H9 (cell line): ENCODE measurements around the gene CSF2. TPM values are rescaled to one million over a fixed set of nuclear protein-coding genes. Genes with fewer than 3 reads are reported as not detected.

Experiments used
- DNase-seq: peaks from one replicate; pipeline ENCODE4 v3.0.0-alpha.2; 2017
- H2AFZ ChIP-seq: one replicate; pipeline ENCODE4 v1.6.1; 2013; ENCODE audit warnings: mild to moderate bottlenecking, low read length, control low read depth, moderate library complexity
- H2AK5ac ChIP-seq: 2 replicates; pipeline ENCODE4 v1.6.1; 2013; ENCODE audit warnings: low read length, control low read depth, mixed read lengths; ENCODE audit not compliant: insufficient read length
- H2BK120ac ChIP-seq: one replicate; pipeline ENCODE4 v1.6.1; 2013; ENCODE audit warnings: low read depth, mild to moderate bottlenecking, low read length, control low read depth, inconsistent platforms; ENCODE audit not compliant: poor library complexity, severe bottlenecking
- H2BK12ac ChIP-seq: 2 replicates; pipeline ENCODE4 v1.6.1; 2013; ENCODE audit warnings: low read length, control low read depth, mixed read lengths, low read depth; ENCODE audit not compliant: insufficient read length
- H2BK15ac ChIP-seq: 2 replicates; pipeline ENCODE4 v1.6.1; 2013; ENCODE audit warnings: low read depth, low read length, control low read depth
- H2BK20ac ChIP-seq: one replicate; pipeline ENCODE4 v1.6.1; 2013; ENCODE audit warnings: low read depth, mild to moderate bottlenecking, low read length, control low read depth, inconsistent platforms; ENCODE audit not compliant: poor library complexity, severe bottlenecking
- H2BK5ac ChIP-seq: 2 replicates; pipeline ENCODE4 v1.6.1; 2013; ENCODE audit warnings: low read length, control low read depth, mixed read lengths; ENCODE audit not compliant: insufficient read length
- H3K14ac ChIP-seq: 2 replicates; pipeline ENCODE4 v1.6.1; 2013; ENCODE audit warnings: low read length, control low read depth; ENCODE audit not compliant: insufficient read depth
- H3K18ac ChIP-seq: 2 replicates; pipeline ENCODE4 v1.6.1; 2013; ENCODE audit warnings: low read depth, mild to moderate bottlenecking, mixed read lengths, low read length, control low read depth; ENCODE audit not compliant: insufficient read length
- H3K23ac ChIP-seq: 2 replicates; pipeline ENCODE4 v1.6.1; 2013; ENCODE audit warnings: low read length, control low read depth, mixed read lengths, low read depth; ENCODE audit not compliant: insufficient read length
- H3K23me2 ChIP-seq: 2 replicates; pipeline ENCODE4 v1.6.1; 2013; ENCODE audit warnings: low read depth, mild to moderate bottlenecking, mixed read lengths, low read length, control low read depth; ENCODE audit not compliant: insufficient read length, poor library complexity, severe bottlenecking
- H3K27ac ChIP-seq: 2 replicates; pipeline ENCODE4 v1.5.1; 2013; ENCODE audit warnings: low read length, control low read depth, mixed read lengths, low read depth; ENCODE audit not compliant: insufficient read length
- H3K27me3 ChIP-seq: 2 replicates; pipeline ENCODE4 v1.6.1; 2013; ENCODE audit warnings: low read length, control low read depth, inconsistent platforms; ENCODE audit not compliant: insufficient read depth
- H3K4ac ChIP-seq: 2 replicates; pipeline ENCODE4 v1.6.1; 2013; ENCODE audit warnings: low read depth, mild to moderate bottlenecking, control low read depth, inconsistent platforms, low read length, moderate library complexity
- H3K4me1 ChIP-seq: 2 replicates; pipeline ENCODE4 v1.6.1; 2013; ENCODE audit warnings: low read length, control low read depth, inconsistent platforms; ENCODE audit not compliant: insufficient read depth
- H3K4me2 ChIP-seq: 2 replicates; pipeline ENCODE4 v1.6.1; 2013; ENCODE audit warnings: low read length, control low read depth, mixed read lengths; ENCODE audit not compliant: insufficient read length, insufficient read depth
- H3K56ac ChIP-seq: 2 replicates; pipeline ENCODE4 v1.6.1; 2013; ENCODE audit warnings: low read depth, mild to moderate bottlenecking, mixed read lengths, low read length, control low read depth; ENCODE audit not compliant: insufficient read length
- H3K79me1 ChIP-seq: 2 replicates; pipeline ENCODE4 v1.6.1; 2013; ENCODE audit warnings: low read depth, mild to moderate bottlenecking, moderate library complexity, low read length, control low read depth, inconsistent platforms; ENCODE audit not compliant: insufficient read depth, poor library complexity, severe bottlenecking
- H3K79me2 ChIP-seq: 2 replicates; pipeline ENCODE4 v1.6.1; 2013; ENCODE audit warnings: low read length, control low read depth, inconsistent platforms; ENCODE audit not compliant: insufficient read depth
- H3K9ac ChIP-seq: 2 replicates; pipeline ENCODE4 v1.6.1; 2013; ENCODE audit warnings: low read length, control low read depth, mixed read lengths; ENCODE audit not compliant: insufficient read length; ENCODE audit errors: extremely low read depth
- H3K9me3 ChIP-seq: one replicate; pipeline ENCODE4 v1.6.1; 2013; ENCODE audit warnings: low read depth, low read length, inconsistent platforms; ENCODE audit not compliant: control insufficient read depth
- H3T11ph ChIP-seq: one replicate; pipeline ENCODE4 v1.6.1; 2013; ENCODE audit warnings: mild to moderate bottlenecking, low read length, control low read depth, inconsistent platforms
- H4K20me1 ChIP-seq: one replicate; pipeline ENCODE4 v1.6.1; 2013; ENCODE audit not compliant: control insufficient read depth, insufficient read length, insufficient read depth
- H4K5ac ChIP-seq: 2 replicates; pipeline ENCODE4 v1.6.1; 2013; ENCODE audit warnings: low read depth, mild to moderate bottlenecking, mixed read lengths, low read length, control low read depth; ENCODE audit not compliant: insufficient read length
- H4K8ac ChIP-seq: replicated peaks from 2 replicates; pipeline ENCODE4 v1.6.1; 2013; ENCODE audit warnings: low read length, control low read depth, mixed read lengths, low read depth; ENCODE audit not compliant: insufficient read length
- H4K91ac ChIP-seq: 2 replicates; pipeline ENCODE4 v1.6.1; 2013; ENCODE audit warnings: low read depth, mild to moderate bottlenecking, moderate library complexity, mixed read lengths, low read length, control low read depth; ENCODE audit not compliant: insufficient read length
- H3K27ac Mint-ChIP-seq, 3 experiments: 2 replicates in 2 of 3; 3 replicates in 1 of 3; pipeline ENCODE4 v1.8.0; 2020 to 2021; ENCODE audit warnings: mixed read lengths in 3 of 3, mild to moderate bottlenecking in 1 of 3, moderate library complexity in 1 of 3
- H3K27me3 Mint-ChIP-seq: 2 replicates; pipeline ENCODE4 v1.8.0; 2021; ENCODE audit warnings: low read depth, mild to moderate bottlenecking, moderate library complexity, mixed read lengths
- H3K36me3 Mint-ChIP-seq, 3 experiments: 2 replicates in 2 of 3; 3 replicates in 1 of 3; pipeline ENCODE4 v1.8.0; 2020 to 2021; ENCODE audit warnings: low read depth in 3 of 3, mixed read lengths in 3 of 3; ENCODE audit not compliant: insufficient read depth in 1 of 3
- H3K4me1 Mint-ChIP-seq, 2 experiments: 2 replicates each; pipeline ENCODE4 v1.8.0; 2020; ENCODE audit warnings: mixed read lengths in 2 of 2
- H3K4me3 Mint-ChIP-seq, 2 experiments: 2 replicates in 1 of 2; 3 replicates in 1 of 2; pipeline ENCODE4 v1.8.0; 2020 to 2021; ENCODE audit warnings: mild to moderate bottlenecking in 2 of 2, mixed read lengths in 2 of 2, moderate library complexity in 1 of 2
- H3K9me3 Mint-ChIP-seq, 2 experiments: 2 replicates in 1 of 2; 3 replicates in 1 of 2; pipeline ENCODE4 v1.8.0; 2020; ENCODE audit warnings: mild to moderate bottlenecking in 2 of 2, mixed read lengths in 2 of 2, moderate library complexity in 1 of 2
- WGBS: extraction: QIAGEN DNeasy Blood & Tissue Kit; methylation state at CpG from one replicate; pipeline ENCODE4 v1.1.7; 2013; ENCODE audit warnings: missing lambda C conversion rate, low lambda C conversion rate, mixed read lengths; ENCODE audit not compliant: insufficient read length; ENCODE audit errors: extremely low coverage; 5-methylcytosine and 5-hydroxymethylcytosine counted together
- total RNA-seq: library from RNA; stranded (reverse); gene quantifications from 2 replicates; pipeline ENCODE4 v1.2.1, GENCODE V29; 2021
- TF ChIP-seq, protein P1 (sequence below): fragments of 200-600 bp; sonication (generic); conservative IDR thresholded peaks from 3 replicates; pipeline ENCODE4 v1.8.0; 2021; ENCODE audit warnings: antibody characterized with exemption, mild to moderate bottlenecking

The CSF2 gene
- total RNA-seq, 1 experiment from 2014 or later: not detected

DNA sequence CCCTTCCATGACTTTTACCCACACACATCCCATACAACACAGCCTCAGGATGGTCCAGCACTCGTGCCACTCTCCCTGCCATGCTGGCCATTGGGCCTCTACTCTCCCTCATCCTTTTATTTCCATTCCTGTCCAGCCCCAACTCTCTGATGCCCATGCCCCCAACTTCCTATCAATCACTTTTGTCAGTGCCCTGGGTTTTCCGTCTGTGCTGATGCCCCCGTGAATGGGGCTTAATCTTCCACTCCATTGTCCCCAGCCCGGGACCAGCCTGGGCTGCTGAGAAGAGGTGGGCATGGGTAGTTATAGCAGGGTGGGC lies 49.5 kb upstream of the CSF2 start:
- Histone ChIP-seq H4K91ac (no peak overlapping the region), H3K9me3 (no peaks in the 10 kb centered on the region), H2BK12ac (no peak overlapping the region), H3K9ac (no peak overlapping the region), H3K79me1 (no peaks in the 10 kb centered on the region), H3K27ac (no peak overlapping the region), H3K56ac (no peak overlapping the region), H2BK120ac (no peak overlapping the region), H4K20me1 (no peaks in the 10 kb centered on the region), H3K23ac (no peak overlapping the region), H2BK20ac (no peak overlapping the region), H2AFZ (no peak overlapping the region), H3K4ac (no peak overlapping the region), H3K27me3 (no peaks in the 10 kb centered on the region), H2AK5ac (no peak overlapping the region), H2BK5ac (no peak overlapping the region), H3K4me1 (no peaks in the 10 kb centered on the region), H3K79me2 (no peaks in the 10 kb centered on the region), H3K18ac (no peak overlapping the region), H3K4me2 (no peak overlapping the region), H3K14ac (no peak overlapping the region), H4K5ac (no peak overlapping the region), H4K8ac (no peak overlapping the region), H2BK15ac (no peak overlapping the region), H3T11ph (no peak overlapping the region), H3K23me2 (no peaks in the 10 kb centered on the region)
- DNase-seq: no peak
- H3K9me3 Mint-ChIP-seq: no peaks in the 10 kb centered on the region
- TF ChIP-seq, protein P1, sequence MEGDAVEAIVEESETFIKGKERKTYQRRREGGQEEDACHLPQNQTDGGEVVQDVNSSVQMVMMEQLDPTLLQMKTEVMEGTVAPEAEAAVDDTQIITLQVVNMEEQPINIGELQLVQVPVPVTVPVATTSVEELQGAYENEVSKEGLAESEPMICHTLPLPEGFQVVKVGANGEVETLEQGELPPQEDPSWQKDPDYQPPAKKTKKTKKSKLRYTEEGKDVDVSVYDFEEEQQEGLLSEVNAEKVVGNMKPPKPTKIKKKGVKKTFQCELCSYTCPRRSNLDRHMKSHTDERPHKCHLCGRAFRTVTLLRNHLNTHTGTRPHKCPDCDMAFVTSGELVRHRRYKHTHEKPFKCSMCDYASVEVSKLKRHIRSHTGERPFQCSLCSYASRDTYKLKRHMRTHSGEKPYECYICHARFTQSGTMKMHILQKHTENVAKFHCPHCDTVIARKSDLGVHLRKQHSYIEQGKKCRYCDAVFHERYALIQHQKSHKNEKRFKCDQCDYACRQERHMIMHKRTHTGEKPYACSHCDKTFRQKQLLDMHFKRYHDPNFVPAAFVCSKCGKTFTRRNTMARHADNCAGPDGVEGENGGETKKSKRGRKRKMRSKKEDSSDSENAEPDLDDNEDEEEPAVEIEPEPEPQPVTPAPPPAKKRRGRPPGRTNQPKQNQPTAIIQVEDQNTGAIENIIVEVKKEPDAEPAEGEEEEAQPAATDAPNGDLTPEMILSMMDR: no peak
- H3K4me1 Mint-ChIP-seq: no peaks in the 10 kb centered on the region
- no peaks in the 10 kb centered on the region for H3K36me3 Mint-ChIP-seq
- peaks cover 4% of the 10 kb centered on the region; the same call in 1 of the 2 replicates for H3K27me3 Mint-ChIP-seq
- no peak overlapping the region for H3K4me3 Mint-ChIP-seq
- WGBS: no CpG with 5 or more reads among the region's 4 CpGs
- no peak overlapping the region for H3K27ac Mint-ChIP-seq
